Upper lobe of left lung (tissue), 6 donors: ENCODE data around the gene GAREM2. TPM values are rescaled to one million over a fixed set of nuclear protein-coding genes. Genes with fewer than 3 reads are reported as not detected.
A peak's percentile ranks its signal among the peaks of the same experiment; 100 is the strongest.

Experiments used
- ATAC-seq, 2 donors: fragments of 200-7000 bp; cut with Tn5 transposase; one replicate each; pipeline ENCODE4 v1.9.1; 2022; ENCODE audit warnings: mild to moderate bottlenecking in 2 of 2, moderate library complexity in 2 of 2; ENCODE audit not compliant: low FRiP score in 2 of 2
- DNase-seq, 2 donors: peaks; one replicate each; pipeline ENCODE4 v3.0.0-alpha.2; 2019 to 2020
- H3K27ac ChIP-seq, 4 donors: fragments of 200-600 bp; sonication (generic); one replicate each; pipeline ENCODE4 v1.5.1; 2016 to 2019
- H3K27me3 ChIP-seq, 4 donors: fragments of 200-600 bp; sonication (generic); one replicate each; pipeline ENCODE4 v1.5.1; 2017 to 2019
- H3K36me3 ChIP-seq, 4 donors: fragments of 200-600 bp; sonication (generic); one replicate each; pipeline ENCODE4 v1.5.1; 2016 to 2019
- H3K4me1 ChIP-seq, 4 donors: fragments of 200-600 bp; sonication (generic); one replicate each; pipeline ENCODE4 v1.5.1; 2018 to 2019
- H3K4me3 ChIP-seq, 4 donors: fragments of 200-600 bp; sonication (generic); one replicate each; pipeline ENCODE4 v1.5.1; 2017 to 2019; ENCODE audit warnings: mild to moderate bottlenecking in 2 of 4, moderate library complexity in 1 of 4
- H3K9me3 ChIP-seq, 4 donors: fragments of 200-600 bp; sonication (generic); one replicate each; pipeline ENCODE4 v1.5.1; 2018 to 2019
- EP300 ChIP-seq, 4 donors: sonication (generic); formaldehyde crosslinking; IDR thresholded peaks; one replicate each; pipeline ENCODE4 v1.5.1; 2017; ENCODE audit warnings: antibody characterized with exemption in 4 of 4, control low read depth in 2 of 4
- POLR2A ChIP-seq, 4 donors: fragments of 450-650 bp; IDR thresholded peaks; one replicate each; pipeline ENCODE4 v1.5.1; 2016 to 2017; ENCODE audit warnings: antibody characterized with exemption in 4 of 4, mild to moderate bottlenecking in 2 of 4
- POLR2AphosphoS5 ChIP-seq, 2 donors: sonication (generic); formaldehyde crosslinking; IDR thresholded peaks; one replicate each; pipeline ENCODE4 v1.5.1; 2017; ENCODE audit warnings: antibody characterized with exemption in 2 of 2
- WGBS, 2 donors: methylation state at CpG; one replicate each; pipeline ENCODE4 v1.1.5; 2017 to 2018; 5-methylcytosine and 5-hydroxymethylcytosine counted together
- total RNA-seq, 6 donors: library from RNA; depleted of rRNA in 4 of 6; stranded (reverse); fragments of >200 nt in 4 of 6; gene quantifications; one replicate each; pipeline versions ENCODE4 v1.1.0 to v1.2.1, GENCODE V29; 2016 to 2021
- TF ChIP-seq, protein P1 (sequence below), 6 experiments: fragments of 450-650 bp in 4 of 6; fragments of 200-600 bp in 2 of 6; sonication (generic) in 2 of 6; IDR thresholded peaks; one replicate each; pipeline ENCODE4 v1.5.1; 2016 to 2019; ENCODE audit warnings: antibody characterized with exemption in 6 of 6
- donor health status: DM: no; HTN: no; CAD: no; lungs with moderate emphysema.
- donor health status: DM: no; HTN: yes; CAD: no; lungs with severe emphysema.

The GAREM2 gene
- total RNA-seq, 6 donors from 2014 or later = 0.22 to 2.6 (median 0.49) TPM; not detected in 1

DNA sequence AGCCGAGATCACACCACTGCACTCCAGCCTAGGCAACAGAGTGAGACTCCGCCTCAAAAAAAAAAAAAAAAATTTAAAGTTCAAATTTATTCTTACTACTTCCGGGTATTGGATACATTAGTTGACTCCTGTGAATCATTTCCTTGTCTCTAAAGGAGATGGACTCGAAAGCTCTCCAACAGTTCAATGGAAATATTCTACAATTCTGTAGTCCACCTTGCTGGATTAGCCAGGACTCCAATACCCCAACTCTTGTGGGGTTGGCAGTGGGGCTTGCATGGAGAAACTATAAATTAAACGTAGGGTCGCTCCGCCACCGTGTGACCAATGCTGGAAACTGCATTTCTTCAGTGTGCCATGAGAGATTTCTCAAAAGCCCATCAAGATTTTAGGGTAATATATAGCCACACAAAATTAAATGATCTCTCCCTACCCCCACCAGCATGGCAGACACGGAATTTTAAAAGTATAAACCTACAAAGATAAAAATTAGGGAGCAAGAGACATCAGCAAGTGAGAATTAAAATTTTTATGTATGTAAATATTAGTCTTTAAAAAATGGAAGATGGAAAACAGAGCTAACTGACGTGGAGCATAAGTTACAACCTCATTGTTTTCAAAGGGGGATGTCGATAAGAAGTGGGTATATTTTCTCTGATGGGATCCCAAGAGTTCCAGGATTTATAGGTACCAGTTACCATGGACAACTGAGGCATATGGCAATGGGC lies 27.8 kb upstream of the GAREM2 start:
- peaks cover 3 to 17% (median 10%) of the 10 kb centered on the region in 4 donors for H3K4me1 ChIP-seq
- 23 to 24% methylated on average over 11 of the region's 11 CpGs for WGBS, 2 donors
- H3K27me3 ChIP-seq = no peaks in the 10 kb centered on the region
- no peaks in the 10 kb centered on the region for H3K9me3 ChIP-seq
- TF ChIP-seq, protein P1, sequence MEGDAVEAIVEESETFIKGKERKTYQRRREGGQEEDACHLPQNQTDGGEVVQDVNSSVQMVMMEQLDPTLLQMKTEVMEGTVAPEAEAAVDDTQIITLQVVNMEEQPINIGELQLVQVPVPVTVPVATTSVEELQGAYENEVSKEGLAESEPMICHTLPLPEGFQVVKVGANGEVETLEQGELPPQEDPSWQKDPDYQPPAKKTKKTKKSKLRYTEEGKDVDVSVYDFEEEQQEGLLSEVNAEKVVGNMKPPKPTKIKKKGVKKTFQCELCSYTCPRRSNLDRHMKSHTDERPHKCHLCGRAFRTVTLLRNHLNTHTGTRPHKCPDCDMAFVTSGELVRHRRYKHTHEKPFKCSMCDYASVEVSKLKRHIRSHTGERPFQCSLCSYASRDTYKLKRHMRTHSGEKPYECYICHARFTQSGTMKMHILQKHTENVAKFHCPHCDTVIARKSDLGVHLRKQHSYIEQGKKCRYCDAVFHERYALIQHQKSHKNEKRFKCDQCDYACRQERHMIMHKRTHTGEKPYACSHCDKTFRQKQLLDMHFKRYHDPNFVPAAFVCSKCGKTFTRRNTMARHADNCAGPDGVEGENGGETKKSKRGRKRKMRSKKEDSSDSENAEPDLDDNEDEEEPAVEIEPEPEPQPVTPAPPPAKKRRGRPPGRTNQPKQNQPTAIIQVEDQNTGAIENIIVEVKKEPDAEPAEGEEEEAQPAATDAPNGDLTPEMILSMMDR (IDR thresholded peaks at IDR 0.05) = peak; percentile 53 to 80 (median 70)
- no peak for TF ChIP-seq POLR2A (IDR thresholded peaks at IDR 0.05)
- H3K27ac ChIP-seq = no peak overlapping the region
- peak; percentile 67 to 91 for ATAC-seq
- H3K4me3 ChIP-seq = no peak overlapping the region
- no peaks in the 10 kb centered on the region for H3K36me3 ChIP-seq
- peak in 1 of 2 donors; percentile 60 for DNase-seq

DNA sequence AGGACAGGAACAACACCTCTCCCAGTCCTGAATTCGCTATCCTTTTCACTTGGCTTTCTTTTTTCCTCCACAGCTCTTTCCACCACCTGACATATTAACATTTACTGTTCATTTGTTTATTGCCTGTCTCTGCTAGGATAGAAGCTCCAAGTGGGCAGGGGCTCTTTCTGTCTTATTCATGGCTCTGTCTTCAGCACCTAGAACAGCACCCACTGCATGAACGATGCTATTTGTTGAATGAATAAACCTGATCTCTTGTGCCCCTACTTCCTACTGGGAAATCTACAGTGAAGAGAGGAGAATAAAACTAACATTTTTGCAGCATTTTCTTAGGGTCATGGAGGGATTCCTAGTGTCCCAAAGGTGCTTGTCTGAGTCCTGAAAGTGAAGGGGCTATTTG lies 24.4 kb upstream of the GAREM2 start:
- Histone ChIP-seq H3K27ac (no peak overlapping the region), H3K9me3 (no peaks in the 10 kb centered on the region), H3K4me3 (no peak overlapping the region), H3K36me3 (no peaks in the 10 kb centered on the region), H3K4me1 (peaks cover 3 to 16% (median 10%) of the 10 kb centered on the region in 4 donors), H3K27me3 (no peaks in the 10 kb centered on the region)
- ATAC-seq (no peak), DNase-seq (no peak)
- 43 to 50% methylated on average over 2 of the region's 2 CpGs for WGBS, 2 donors
- TF ChIP-seq POLR2AphosphoS5 (IDR thresholded peaks at IDR 0.05) (no peak), EP300 (IDR thresholded peaks at IDR 0.05) (no peak), POLR2A (IDR thresholded peaks at IDR 0.05) (no peak)
- TF ChIP-seq, protein P1 (IDR thresholded peaks at IDR 0.05) = no peak

DNA sequence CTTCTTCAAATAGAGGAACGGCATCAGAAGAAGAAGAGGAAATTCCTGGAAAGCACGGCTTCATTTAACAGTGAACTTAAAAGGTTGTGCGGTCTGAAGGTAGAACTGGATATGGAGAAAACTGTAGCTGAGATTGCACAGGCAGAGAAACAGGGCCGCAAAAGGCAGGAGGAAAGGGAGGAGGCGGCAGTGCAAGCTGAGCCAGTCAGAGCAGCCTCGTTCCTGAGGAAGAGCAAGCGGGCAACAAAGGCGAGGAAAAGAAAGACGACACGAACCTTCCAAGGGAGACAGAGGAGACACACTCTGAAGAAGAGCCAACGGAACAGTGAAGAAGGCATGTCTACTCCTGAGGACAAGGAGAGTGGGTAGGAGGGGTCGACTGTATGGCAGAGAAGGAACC lies 22.6 kb upstream of the GAREM2 start:
- TF ChIP-seq EP300 (IDR thresholded peaks at IDR 0.05) = no peak
- no peak for TF ChIP-seq POLR2AphosphoS5 (IDR thresholded peaks at IDR 0.05)
- no peak for TF ChIP-seq POLR2A (IDR thresholded peaks at IDR 0.05)
- TF ChIP-seq, protein P1 (IDR thresholded peaks at IDR 0.05) = no peak
- Histone ChIP-seq H3K36me3 (no peaks in the 10 kb centered on the region), H3K4me1 (peaks cover 0 to under 1% (median 0%) of the 10 kb centered on the region in 4 donors), H3K4me3 (no peak overlapping the region), H3K27me3 (no peaks in the 10 kb centered on the region), H3K27ac (no peak overlapping the region), H3K9me3 (peaks cover 0 to 6% (median 1%) of the 10 kb centered on the region in 4 donors)
- ATAC-seq = no peak
- 78 to 80% methylated on average over 12 of the region's 12 CpGs for WGBS, 2 donors
- DNase-seq = no peak

DNA sequence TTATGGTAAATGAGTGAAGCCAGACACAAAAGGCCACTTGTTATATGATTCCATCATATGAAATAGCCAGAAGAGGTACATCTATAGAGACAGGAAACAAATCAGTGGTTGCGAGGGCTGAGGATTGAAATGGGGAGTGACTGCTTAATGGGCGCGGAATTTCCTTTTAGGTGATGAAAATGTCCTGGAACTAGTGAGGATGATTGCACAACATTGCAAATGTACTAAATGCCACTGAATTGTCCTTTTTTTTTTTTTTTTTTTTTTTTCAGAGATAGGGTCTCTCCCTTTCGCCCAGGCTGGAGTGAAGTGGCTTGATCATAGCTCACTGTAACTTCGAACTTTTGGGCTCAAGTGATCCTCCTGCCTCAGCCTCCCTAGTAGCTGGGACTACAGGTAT lies 15.3 kb upstream of the GAREM2 start:
- H3K36me3 ChIP-seq = no peaks in the 10 kb centered on the region
- no peaks in the 10 kb centered on the region for H3K4me1 ChIP-seq
- WGBS, 2 donors = 94 to 96% methylated on average over 5 of the region's 5 CpGs
- DNase-seq (no peak), ATAC-seq (no peak)
- H3K4me3 ChIP-seq = no peak overlapping the region
- H3K9me3 ChIP-seq = peaks cover 0 to 6% (median 1%) of the 10 kb centered on the region in 4 donors
- no peak overlapping the region for H3K27ac ChIP-seq
- TF ChIP-seq EP300 (IDR thresholded peaks at IDR 0.05) = no peak
- TF ChIP-seq POLR2AphosphoS5 (IDR thresholded peaks at IDR 0.05) = no peak
- TF ChIP-seq, protein P1 (IDR thresholded peaks at IDR 0.05) = no peak
- no peak for TF ChIP-seq POLR2A (IDR thresholded peaks at IDR 0.05)
- H3K27me3 ChIP-seq = no peaks in the 10 kb centered on the region

DNA sequence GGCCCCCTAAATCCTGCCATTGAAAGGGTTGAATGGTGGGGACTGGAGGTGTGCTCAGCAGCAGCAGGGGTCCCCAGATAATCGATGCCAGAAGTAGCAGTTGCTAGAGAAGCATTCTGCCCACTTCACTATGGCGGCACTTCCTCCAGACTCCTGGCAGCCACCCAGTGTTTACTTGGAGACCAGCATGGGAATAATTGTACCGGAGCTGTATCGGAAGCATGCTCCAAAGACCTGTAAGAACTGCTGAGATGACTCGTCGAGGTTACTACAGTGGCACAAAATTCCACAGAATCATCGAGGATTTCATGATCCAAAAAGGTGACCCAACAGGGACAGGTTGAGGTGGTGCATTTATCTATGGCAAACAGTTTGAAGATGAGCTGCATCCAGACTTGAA lies 11.0 kb upstream of the GAREM2 start:
- no peak for TF ChIP-seq EP300 (IDR thresholded peaks at IDR 0.05)
- no peak for TF ChIP-seq POLR2AphosphoS5 (IDR thresholded peaks at IDR 0.05)
- TF ChIP-seq POLR2A (IDR thresholded peaks at IDR 0.05) = no peak
- TF ChIP-seq, protein P1 (IDR thresholded peaks at IDR 0.05) = no peak
- ATAC-seq (no peak), DNase-seq (no peak)
- Histone ChIP-seq H3K4me3 (no peak overlapping the region), H3K4me1 (no peaks in the 10 kb centered on the region), H3K27me3 (no peaks in the 10 kb centered on the region), H3K36me3 (no peaks in the 10 kb centered on the region), H3K27ac (no peak overlapping the region), H3K9me3 (no peaks in the 10 kb centered on the region)
- 79 to 87% methylated on average over 5 to 7 of the region's 7 CpGs for WGBS, 2 donors
